ENCODE data around the gene ACOXL.
"Not testable (repeated sequence)": the region's sequence is repeated elsewhere in the genome, so short reads cannot be mapped to it uniquely, and the experiment has no call there.

The ACOXL gene

DNA sequence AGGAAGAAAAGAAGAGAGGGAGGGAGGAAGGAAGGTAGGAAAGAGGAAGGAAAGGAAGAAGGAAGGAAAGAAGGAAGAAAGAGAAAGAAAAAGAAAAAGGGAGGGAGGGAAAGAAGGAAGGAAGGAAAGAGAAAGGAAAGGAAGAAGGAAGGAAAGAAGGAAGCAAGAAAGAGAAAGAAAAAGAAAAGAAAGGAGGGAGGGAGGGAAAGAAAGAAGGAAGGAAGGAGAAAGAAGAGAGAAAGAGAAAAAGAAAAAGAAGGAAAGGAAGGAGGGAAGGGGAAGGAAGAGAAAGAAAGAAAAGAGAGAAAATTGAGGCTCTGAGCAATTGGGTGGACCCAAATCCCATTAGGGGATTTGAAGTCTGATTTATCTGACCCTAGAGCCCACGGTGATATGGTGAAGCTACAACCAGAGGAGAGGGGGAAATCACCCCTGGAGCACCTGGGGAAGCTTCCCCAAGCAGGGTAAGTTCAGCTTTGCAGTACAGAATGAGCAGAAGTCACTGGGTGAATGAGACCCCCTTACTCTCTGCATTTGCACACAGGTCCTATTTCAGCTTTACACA lies 210.8 kb downstream of the ACOXL start:
- DNase-seq = no peak

- no peak for DNase-seq
Observed at GRCh38 chr2:110946902-110947301, 214.5 kb downstream of the ACOXL start.

- DNase-seq = no peak
Observed at GRCh38 chr2:110948027-110948674, 215.8 kb downstream of the ACOXL start.

DNA sequence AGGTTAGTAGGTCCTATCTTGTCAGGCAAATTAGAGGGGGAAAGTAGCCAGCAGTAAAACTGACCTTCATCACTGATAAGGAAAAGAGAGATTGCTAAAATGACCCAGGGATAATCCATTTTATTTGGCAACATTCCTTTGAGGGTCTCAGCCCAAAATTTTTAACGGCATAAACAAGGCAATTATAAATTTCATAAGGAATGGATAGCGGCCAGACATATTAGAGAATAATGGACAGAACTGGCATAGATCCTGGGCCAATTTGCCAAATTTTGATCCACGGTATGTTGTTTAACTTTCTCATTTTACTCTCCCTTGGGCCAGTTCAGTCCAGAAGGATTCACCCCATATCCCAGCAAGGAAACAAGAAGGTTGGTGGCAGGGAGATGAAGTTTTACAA lies 217.9 kb downstream of the ACOXL start:
- no peak for DNase-seq

- no peak for DNase-seq
Observed at GRCh38 chr2:110955045-110955444, 222.7 kb downstream of the ACOXL start.

GRCh38 chr2:110955556-110955955 lies 223.2 kb downstream of the ACOXL start:
- DNase-seq = no peak

DNA sequence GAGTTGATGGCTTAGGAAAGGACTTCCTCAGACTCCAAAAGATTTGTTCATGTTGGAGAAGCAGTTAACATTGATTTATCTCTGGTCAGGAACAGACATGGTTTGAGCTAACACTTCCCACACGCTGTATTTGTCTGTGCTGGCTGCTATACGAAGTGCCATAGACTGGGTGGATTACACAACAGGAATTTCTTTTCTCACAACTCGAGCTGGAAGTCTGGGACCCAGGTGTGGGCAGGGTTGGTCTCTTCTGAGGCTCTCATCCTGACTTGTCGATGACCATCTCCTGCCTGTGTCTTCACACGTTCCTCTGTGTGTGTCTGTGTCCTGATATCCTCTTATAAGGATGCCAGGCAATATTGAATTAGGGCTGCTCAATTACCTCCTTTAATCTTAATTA lies 224.9 kb downstream of the ACOXL start:
- DNase-seq = no peak

DNA sequence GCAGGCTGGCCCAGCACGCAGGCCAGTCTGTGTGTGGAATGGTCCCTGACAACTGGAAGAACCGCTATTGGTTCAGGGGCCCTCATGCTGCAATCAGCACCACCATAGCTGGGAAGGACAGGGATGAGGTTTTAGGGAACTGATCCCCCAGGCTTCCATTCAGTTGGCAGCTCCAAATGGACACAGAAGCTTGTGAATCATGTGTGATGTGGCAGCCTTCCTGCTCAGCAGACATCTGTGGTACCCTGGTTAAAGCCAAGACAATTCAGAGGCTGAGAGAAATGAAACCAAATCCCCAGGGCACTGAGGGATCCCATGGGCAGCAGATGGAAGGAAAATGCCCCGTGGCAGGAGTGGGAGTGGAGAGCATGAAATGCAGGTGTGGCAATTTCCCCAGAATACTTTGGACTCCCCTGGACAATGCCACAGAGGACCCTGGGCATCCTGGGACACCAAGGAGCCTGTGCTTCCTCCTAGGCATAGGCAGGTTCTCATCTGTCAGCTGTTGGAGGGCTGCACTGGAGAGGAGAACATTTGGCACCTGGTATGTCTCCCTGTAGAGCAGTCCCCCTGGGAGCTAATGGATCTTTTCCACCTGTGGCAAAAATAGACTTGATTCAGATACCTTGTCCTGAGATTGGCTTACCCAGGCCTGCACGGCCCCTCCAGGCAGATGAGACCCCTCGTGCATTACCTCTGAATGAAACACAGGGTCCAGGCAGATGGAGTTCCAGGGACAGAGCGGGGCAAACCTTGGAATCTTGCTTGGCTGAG lies 226.2 kb downstream of the ACOXL start:
- no peak for DNase-seq

DNA sequence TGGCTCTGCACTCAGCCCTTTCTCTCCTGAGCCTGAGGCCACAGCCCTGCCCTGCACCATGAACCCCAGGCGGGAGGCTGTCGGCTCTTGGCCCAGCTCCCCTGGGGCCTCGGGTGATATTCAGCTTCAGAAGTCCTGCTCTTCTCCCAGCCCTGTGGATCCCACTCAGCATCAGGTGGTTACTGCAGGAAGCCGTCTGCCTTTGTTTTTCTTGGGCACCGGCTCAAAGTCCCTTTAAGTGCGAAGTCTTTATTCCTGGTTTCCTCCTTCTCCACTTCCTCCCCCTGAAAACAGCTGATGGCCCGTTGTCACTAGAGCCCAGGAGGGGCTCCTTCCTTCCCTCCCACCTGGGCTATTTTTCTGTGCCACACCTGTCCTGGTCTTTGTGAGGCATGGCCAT lies 226.8 kb downstream of the ACOXL start:
- DNase-seq = no peak

GRCh38 chr2:110960281-110960680 lies 227.9 kb downstream of the ACOXL start:
- no peak for DNase-seq

DNA sequence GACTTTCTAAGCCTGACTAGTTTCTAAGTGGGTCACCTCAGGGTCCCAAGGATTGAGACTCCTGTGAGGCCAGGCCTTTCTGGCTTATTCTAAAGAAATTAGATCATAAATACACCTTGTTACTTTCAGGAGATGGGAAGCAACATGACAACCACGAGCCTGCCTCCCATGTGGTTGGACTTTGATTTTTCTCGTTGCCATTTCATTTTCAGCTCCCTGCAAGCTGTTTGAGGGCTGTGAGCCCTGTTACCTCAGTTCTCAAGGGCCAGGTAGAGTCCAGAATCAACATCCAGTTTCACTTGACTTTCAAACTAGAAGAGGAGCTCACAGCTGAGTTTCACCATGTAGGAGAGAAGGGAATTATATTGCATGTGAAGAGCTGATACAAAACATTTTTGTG lies 228.6 kb downstream of the ACOXL start:
- no peak for DNase-seq

GRCh38 chr2:110961643-110962042 lies 229.3 kb downstream of the ACOXL start:
- not testable (repeated sequence) for DNase-seq

DNA sequence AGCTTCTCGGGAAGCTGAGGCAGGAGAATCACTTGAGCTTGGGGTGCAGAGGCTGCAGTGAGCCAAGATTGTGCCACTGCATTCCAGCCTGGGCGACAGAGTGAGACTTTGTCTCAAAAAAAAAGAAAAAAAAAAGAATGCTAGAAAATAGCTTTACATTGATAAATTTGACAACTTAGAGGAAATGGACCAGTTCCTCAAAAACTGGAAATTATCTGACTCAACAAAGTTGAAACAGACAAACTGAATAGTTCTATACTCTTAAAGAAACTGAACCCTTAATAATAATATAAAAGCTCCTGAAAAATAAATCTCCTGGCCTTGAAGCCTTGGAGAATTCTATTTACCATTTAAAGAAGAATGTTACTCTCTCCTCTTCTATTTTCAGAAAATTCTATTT lies 237.3 kb downstream of the ACOXL start:
- DNase-seq = no peak

GRCh38 chr2:110970201-110970600 lies 237.8 kb downstream of the ACOXL start:
- no peak for DNase-seq

GRCh38 chr2:110971811-110972210 lies 239.4 kb downstream of the ACOXL start:
- DNase-seq = no peak

GRCh38 chr2:110973262-110973661 lies 240.9 kb downstream of the ACOXL start:
- DNase-seq = no peak

GRCh38 chr2:110977403-110977802 lies 245.0 kb downstream of the ACOXL start:
- DNase-seq = no peak

DNA sequence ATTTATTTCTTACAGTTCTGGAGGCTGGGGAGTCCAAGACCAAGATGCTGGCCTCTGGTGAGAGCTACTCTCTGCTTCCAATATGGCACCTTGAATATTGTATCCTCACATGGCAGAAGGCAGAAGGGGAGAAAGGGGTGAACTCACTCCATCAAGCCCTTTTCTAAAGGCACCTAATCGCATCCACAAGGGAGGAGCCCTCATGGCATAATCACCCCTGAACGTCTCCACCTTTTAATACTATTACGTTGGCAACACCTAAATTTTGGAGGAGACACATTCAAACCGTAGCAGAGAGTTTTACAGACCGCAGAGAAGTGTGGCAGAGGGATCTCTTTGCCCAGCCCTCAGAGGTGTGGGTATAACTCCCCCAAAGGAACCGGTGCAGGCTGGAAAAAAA lies 245.8 kb downstream of the ACOXL start:
- no peak for DNase-seq

DNA sequence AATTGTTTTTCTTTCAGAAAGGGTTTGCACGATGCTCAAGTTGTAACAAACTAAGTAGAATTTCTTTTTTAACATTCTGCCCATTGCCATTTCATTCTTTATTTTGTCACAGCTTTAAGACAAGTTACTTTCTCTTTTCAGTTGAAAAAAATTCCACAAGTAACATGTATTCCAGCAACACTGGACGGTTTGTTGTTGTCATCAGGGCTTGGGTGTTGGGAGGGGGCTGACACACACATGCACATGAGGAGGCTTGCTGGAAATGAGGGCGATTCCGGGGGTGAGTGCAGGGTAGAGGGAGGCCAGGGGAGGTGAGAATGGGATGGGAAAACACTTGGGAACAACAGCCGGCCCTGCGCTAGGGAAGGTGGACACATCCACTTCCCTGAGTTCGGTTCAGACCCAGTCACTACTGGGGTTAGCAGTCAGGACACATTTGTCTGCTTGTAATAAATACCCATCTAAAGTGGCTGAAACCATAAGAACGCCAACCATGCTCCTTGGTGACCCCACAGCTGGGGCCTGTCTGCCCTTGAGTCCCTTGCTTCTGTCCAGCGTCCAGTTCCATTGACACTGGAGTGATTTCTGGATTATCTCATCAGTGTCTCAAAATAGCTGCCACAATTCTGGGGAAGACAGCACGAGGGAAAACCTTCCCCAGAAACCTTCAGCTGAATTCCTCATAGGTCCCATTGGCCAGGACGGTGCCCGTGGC lies 246.5 kb downstream of the ACOXL start:
- DNase-seq = no peak

- no peak for DNase-seq
Observed at GRCh38 chr2:110979471-110980338, 247.3 kb downstream of the ACOXL start.

- DNase-seq = no peak
Observed at GRCh38 chr2:110980339-110981062, 248.1 kb downstream of the ACOXL start.

GRCh38 chr2:110983133-110983532 lies 250.8 kb downstream of the ACOXL start:
- no peak for DNase-seq

Measured in activated CD4-positive, alpha-beta T cell treated with anti-CD3 and anti-CD28 coated beads, Interleukin-2, Interleukin-6, amounts not matched to agents 100 ng/mL and 50 ng/mL, durations not matched to agents 16 hours and 8 hours (primary cell).